ENCODE results near the gene SP140.
"Not testable (repeated sequence)": the region's sequence is repeated elsewhere in the genome, so short reads cannot be mapped to it uniquely, and the experiment has no call there.

The SP140 gene

GRCh38 chr2:230335864-230336506 lies 110.4 kb downstream of the SP140 start:
- Histone ChIP-seq H2AFZ (peak overlapping the region; percentile 31), H3K9me3 (ENCODE audit: control insufficient read depth, low read length) (no peaks in the 10 kb centered on the region), H3K36me3 (ENCODE audit: control insufficient read depth, insufficient read depth, low read length) (no peaks in the 10 kb centered on the region), H3K4me3 (ENCODE audit: low read depth, low read length) (no peak overlapping the region), H3K27me3 (ENCODE audit: control insufficient read depth, insufficient read depth, low read length) (no peaks in the 10 kb centered on the region), H3K79me2 (no peaks in the 10 kb centered on the region), H3K4me1 (no peaks in the 10 kb centered on the region), H3K9ac (no peak overlapping the region), H3K27ac (no peak overlapping the region), H3K4me2 (ENCODE audit: low read length) (no peak overlapping the region)
- TF ChIP-seq CTCF (IDR thresholded peaks at IDR 0.05), result no peak

GRCh38 chr2:230341936-230342528 lies 116.5 kb downstream of the SP140 start:
- H3K4me1 ChIP-seq, result not testable (repeated sequence)

GRCh38 chr2:230343041-230343624 lies 117.6 kb downstream of the SP140 start:
- H3K4me1 ChIP-seq; H2AFZ ChIP-seq; H3K27me3 ChIP-seq (ENCODE audit: control insufficient read depth, insufficient read depth, low read length); H3K27ac ChIP-seq; H3K4me3 ChIP-seq (ENCODE audit: low read depth, low read length); H3K36me3 ChIP-seq (ENCODE audit: control insufficient read depth, insufficient read depth, low read length); H3K79me2 ChIP-seq; H3K4me2 ChIP-seq (ENCODE audit: low read length); H3K9ac ChIP-seq; H3K9me3 ChIP-seq (ENCODE audit: control insufficient read depth, low read length): not testable (repeated sequence)

More at GRCh38 chr2:230341936-230342528, 116.5 kb downstream of the SP140 start:
- H3K4me2 ChIP-seq (ENCODE audit: low read length); H3K79me2 ChIP-seq; H3K9ac ChIP-seq; H3K4me3 ChIP-seq (ENCODE audit: low read depth, low read length); H3K36me3 ChIP-seq (ENCODE audit: control insufficient read depth, insufficient read depth, low read length); H3K9me3 ChIP-seq (ENCODE audit: control insufficient read depth, low read length); H3K27me3 ChIP-seq (ENCODE audit: control insufficient read depth, insufficient read depth, low read length); H2AFZ ChIP-seq; H3K27ac ChIP-seq: not testable (repeated sequence)

- Histone ChIP-seq H3K4me3 (ENCODE audit: low read depth, low read length) (no peak overlapping the region), H3K36me3 (ENCODE audit: control insufficient read depth, insufficient read depth, low read length) (no peaks in the 10 kb centered on the region), H3K4me2 (ENCODE audit: low read length) (no peak overlapping the region), H3K9me3 (ENCODE audit: control insufficient read depth, low read length) (no peaks in the 10 kb centered on the region), H3K9ac (no peak overlapping the region), H3K4me1 (no peaks in the 10 kb centered on the region), H3K27ac (no peak overlapping the region), H3K79me2 (no peaks in the 10 kb centered on the region), H3K27me3 (ENCODE audit: control insufficient read depth, insufficient read depth, low read length) (no peaks in the 10 kb centered on the region), H2AFZ (no peak overlapping the region)
- TF ChIP-seq CTCF (IDR thresholded peaks at IDR 0.05), result no peak
Measured at GRCh38 chr2:230343747-230344146, 118.2 kb downstream of the SP140 start.

GRCh38 chr2:230346465-230346864 lies 120.9 kb downstream of the SP140 start:
- H3K9me3 ChIP-seq (ENCODE audit: control insufficient read depth, low read length), result no peaks in the 10 kb centered on the region

More at GRCh38 chr2:230346465-230346864, 120.9 kb downstream of the SP140 start:
- H2AFZ ChIP-seq, result no peak overlapping the region
- H3K4me1 ChIP-seq, result no peaks in the 10 kb centered on the region
- H3K4me3 ChIP-seq (ENCODE audit: low read depth, low read length), result no peak overlapping the region
- no peaks in the 10 kb centered on the region for H3K36me3 ChIP-seq (ENCODE audit: control insufficient read depth, insufficient read depth, low read length)
- no peak overlapping the region for H3K4me2 ChIP-seq (ENCODE audit: low read length)
- no peak overlapping the region for H3K9ac ChIP-seq
- H3K79me2 ChIP-seq, result no peaks in the 10 kb centered on the region
- no peak overlapping the region for H3K27ac ChIP-seq
- H3K27me3 ChIP-seq (ENCODE audit: control insufficient read depth, insufficient read depth, low read length), result no peaks in the 10 kb centered on the region
- TF ChIP-seq CTCF (IDR thresholded peaks at IDR 0.05), result no peak

All from parathyroid adenoma (tissue), 2 donors.